GM12865 (cell line): ENCODE results near the gene TBC1D21.

Source experiments
- DNase-seq: peaks from one replicate; pipeline ENCODE4 v3.0.0; 2010; ENCODE audit warnings: low read depth
- H3K4me3 ChIP-seq: 2 replicates; pipeline ENCODE4 v1.5.1; 2011; ENCODE audit warnings: mild to moderate bottlenecking, low read depth, low read length, control low read depth
- TF ChIP-seq, protein P1 (sequence below): IDR thresholded peaks from 2 replicates; pipeline ENCODE4 v1.5.1; 2011; ENCODE audit warnings: low read length, control low read depth, low read depth, inconsistent platforms; ENCODE audit not compliant: insufficient read depth; ENCODE audit errors: missing control alignments

Gene TBC1D21

DNA sequence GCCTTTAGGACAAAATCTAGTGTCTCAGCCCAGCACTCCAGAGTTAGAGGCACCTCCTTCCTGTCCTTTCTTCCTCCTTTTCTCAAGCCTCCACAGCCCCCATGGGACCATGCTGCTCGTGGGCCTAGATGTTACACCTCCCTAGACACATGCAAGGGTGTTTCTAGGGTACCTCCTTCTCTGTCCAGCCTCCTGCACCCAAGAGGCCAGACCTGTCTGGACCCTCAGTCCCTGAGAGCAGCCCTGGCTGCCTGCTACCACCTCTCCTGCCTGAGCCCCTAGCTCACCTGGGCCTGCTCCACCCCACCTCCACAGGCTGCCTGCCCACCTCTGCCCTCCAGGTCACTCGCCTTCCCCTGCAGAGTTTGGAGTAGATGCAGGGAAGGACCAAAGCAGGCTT lies 58.1 kb downstream of the TBC1D21 start:
- H3K4me3 ChIP-seq = no peak overlapping the region
- TF ChIP-seq, protein P1, sequence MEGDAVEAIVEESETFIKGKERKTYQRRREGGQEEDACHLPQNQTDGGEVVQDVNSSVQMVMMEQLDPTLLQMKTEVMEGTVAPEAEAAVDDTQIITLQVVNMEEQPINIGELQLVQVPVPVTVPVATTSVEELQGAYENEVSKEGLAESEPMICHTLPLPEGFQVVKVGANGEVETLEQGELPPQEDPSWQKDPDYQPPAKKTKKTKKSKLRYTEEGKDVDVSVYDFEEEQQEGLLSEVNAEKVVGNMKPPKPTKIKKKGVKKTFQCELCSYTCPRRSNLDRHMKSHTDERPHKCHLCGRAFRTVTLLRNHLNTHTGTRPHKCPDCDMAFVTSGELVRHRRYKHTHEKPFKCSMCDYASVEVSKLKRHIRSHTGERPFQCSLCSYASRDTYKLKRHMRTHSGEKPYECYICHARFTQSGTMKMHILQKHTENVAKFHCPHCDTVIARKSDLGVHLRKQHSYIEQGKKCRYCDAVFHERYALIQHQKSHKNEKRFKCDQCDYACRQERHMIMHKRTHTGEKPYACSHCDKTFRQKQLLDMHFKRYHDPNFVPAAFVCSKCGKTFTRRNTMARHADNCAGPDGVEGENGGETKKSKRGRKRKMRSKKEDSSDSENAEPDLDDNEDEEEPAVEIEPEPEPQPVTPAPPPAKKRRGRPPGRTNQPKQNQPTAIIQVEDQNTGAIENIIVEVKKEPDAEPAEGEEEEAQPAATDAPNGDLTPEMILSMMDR = no peak
- DNase-seq = no peak

DNA sequence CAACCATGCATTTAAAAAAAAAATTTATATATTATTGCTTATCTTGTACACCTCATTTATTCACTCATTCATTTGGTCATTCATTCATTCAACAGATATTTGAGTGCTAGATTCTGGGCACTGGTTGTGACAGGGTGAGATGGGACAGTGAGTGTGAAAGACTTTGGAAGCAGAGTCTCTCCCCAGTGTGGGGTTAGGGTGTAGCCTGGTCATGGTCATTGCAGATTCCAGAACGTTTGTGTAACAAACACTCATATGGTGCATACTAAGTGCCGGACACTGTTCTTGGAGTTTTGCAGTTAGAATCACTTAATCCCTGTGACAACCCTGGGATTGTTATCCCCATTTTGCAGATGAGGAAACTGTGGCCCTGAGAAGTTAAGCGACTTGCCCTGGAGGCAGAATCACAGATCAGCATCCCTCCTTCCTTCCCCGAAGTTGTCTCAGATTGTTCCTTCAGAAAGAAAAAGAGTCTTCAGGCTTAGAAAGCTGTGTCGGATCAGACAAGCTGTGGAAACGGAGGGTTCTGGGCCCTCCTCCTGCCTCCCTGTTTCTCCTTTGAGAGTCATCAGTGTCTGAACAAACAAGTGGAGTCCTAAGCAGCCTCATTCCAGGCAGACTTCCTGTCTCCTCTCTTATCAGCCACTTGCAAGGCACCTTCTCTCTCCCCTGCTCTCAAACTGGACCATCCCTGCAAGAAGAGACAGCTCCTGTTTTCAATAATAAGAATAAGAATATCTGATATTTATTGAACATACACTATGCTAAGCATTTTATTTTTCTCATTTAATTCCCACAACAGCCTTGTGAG lies 59.2 kb downstream of the TBC1D21 start:
- TF ChIP-seq, protein P1 = no peak
- no peak for DNase-seq

DNA sequence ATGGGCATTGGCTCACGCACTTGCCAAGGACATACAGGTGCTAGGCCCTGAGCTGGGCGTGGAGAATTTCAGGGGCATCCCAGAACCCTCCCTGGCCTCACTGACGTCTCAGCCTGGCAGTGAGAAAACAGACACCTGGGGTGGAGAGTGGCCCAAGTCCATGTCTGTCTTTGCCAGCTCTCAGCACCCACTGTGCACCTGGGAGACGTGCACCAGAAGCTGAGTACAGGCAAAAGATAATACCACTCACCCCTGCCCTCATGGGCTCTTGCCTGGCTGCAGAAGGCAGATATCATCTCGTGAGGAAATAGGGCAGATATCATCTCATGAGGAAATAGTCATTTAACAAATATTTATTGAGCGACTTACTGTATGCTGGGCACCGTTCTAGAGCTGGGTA lies 60.9 kb downstream of the TBC1D21 start:
- no peak for DNase-seq
- TF ChIP-seq, protein P1 = no peak
- no peak overlapping the region for H3K4me3 ChIP-seq

More for the DNA sequence above, 59.2 kb downstream of the TBC1D21 start:
- no peak overlapping the region for H3K4me3 ChIP-seq

DNA sequence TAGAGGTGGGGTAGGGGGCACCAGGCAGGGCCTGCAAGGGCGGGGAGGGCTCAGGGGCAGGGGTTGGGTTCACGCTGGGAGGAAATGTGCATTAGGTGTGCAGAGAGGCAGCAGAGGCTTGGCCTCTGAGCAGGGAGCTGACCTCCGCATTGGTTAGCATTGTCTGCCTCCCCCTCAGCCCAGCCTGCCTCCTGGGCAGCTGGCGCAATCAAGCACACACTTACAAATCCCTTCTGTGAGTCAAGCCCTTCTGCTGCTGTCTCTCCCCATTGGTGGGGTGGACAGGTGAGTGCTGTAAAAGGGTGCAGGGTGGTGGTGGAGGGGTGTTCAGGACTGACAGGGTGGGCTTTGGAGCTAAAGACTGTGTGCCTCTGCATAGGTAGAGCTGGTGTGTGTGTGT lies 62.2 kb downstream of the TBC1D21 start:
- H3K4me3 ChIP-seq = no peak overlapping the region
- TF ChIP-seq, protein P1 = no peak
- DNase-seq = no peak

DNA sequence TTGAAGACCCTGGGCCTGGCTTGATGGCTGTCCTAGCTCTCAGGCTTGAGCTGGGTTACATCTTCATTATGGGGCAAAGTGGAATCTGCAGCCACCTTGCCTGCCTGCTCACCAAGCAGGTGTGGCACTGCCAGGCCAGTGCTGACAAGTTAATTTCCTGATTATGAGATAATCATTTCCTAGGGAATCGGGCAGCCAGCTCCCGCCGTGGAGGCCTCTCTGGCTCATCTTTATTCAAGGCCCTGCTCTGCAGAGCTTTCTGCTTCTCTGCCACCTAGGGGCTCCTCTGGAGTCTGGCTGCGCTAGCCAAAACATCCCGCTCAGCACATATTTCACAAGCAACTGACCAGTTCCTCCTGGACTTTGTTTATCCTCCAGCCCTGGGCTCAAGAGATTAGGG lies 62.8 kb downstream of the TBC1D21 start:
- DNase-seq = no peak
- TF ChIP-seq, protein P1 = no peak
- H3K4me3 ChIP-seq = no peak overlapping the region

DNA sequence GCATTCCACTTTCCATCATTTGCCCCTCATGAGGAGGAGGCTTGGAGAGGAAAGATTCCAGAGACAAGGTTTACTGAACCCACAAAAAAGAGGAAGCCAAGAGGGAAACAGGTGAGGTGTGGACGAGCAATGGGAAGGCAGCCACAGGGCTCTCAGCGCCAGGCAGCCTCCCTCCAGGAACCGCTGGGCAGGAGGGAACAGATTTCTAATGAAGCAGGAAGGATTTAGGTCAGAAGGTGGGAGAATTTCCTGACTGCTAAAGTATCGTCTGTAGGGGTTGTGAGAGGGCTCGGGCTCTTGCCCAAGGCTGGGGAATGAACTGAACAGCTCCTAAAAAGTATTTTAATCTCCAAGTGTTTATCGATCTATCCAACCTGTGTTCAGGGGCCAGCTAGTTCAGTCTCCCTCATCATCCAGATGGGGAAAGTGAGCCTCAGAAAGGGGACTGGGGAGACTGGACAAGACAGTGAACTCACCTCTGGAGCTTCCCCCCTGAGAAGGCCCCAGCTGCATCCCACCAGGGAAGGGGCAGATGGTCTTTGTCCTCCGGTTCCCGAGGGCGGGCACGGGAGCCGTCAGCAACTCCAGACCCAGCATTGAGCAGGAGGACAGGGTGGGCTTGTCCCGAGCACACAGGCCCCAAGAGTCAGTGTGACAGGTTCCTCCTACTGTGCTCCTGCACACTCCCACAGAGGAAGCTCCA lies 63.4 kb downstream of the TBC1D21 start:
- H3K4me3 ChIP-seq = no peak overlapping the region
- no peak for DNase-seq

More for the DNA sequence above, 63.4 kb downstream of the TBC1D21 start:
- TF ChIP-seq, protein P1 = no peak
